Upper lobe of left lung (tissue), 6 donors: Measurements from ENCODE around the gene MC1R. TPM values are rescaled to one million over a fixed set of nuclear protein-coding genes. Genes with fewer than 3 reads are reported as not detected.
"Not testable (repeated sequence)": the region's sequence is repeated elsewhere in the genome, so short reads cannot be mapped to it uniquely, and the experiment has no call there.

Experiments
- ATAC-seq, 2 donors: fragments of 200-7000 bp; cut with Tn5 transposase; one replicate each; pipeline ENCODE4 v1.9.1; 2022; ENCODE audit warnings: mild to moderate bottlenecking in 2 of 2, moderate library complexity in 2 of 2; ENCODE audit not compliant: low FRiP score in 2 of 2
- DNase-seq, 2 donors: peaks; one replicate each; pipeline ENCODE4 v3.0.0-alpha.2; 2019 to 2020
- H3K27ac ChIP-seq, 4 donors: fragments of 200-600 bp; sonication (generic); one replicate each; pipeline ENCODE4 v1.5.1; 2016 to 2019
- H3K27me3 ChIP-seq, 4 donors: fragments of 200-600 bp; sonication (generic); one replicate each; pipeline ENCODE4 v1.5.1; 2017 to 2019
- H3K36me3 ChIP-seq, 4 donors: fragments of 200-600 bp; sonication (generic); one replicate each; pipeline ENCODE4 v1.5.1; 2016 to 2019
- H3K4me1 ChIP-seq, 4 donors: fragments of 200-600 bp; sonication (generic); one replicate each; pipeline ENCODE4 v1.5.1; 2018 to 2019
- H3K4me3 ChIP-seq, 4 donors: fragments of 200-600 bp; sonication (generic); one replicate each; pipeline ENCODE4 v1.5.1; 2017 to 2019; ENCODE audit warnings: mild to moderate bottlenecking in 2 of 4, moderate library complexity in 1 of 4
- H3K9me3 ChIP-seq, 4 donors: fragments of 200-600 bp; sonication (generic); one replicate each; pipeline ENCODE4 v1.5.1; 2018 to 2019
- EP300 ChIP-seq, 4 donors: sonication (generic); formaldehyde crosslinking; IDR thresholded peaks; one replicate each; pipeline ENCODE4 v1.5.1; 2017; ENCODE audit warnings: antibody characterized with exemption in 4 of 4, control low read depth in 2 of 4
- POLR2A ChIP-seq, 4 donors: fragments of 450-650 bp; IDR thresholded peaks; one replicate each; pipeline ENCODE4 v1.5.1; 2016 to 2017; ENCODE audit warnings: antibody characterized with exemption in 4 of 4, mild to moderate bottlenecking in 2 of 4
- POLR2AphosphoS5 ChIP-seq, 2 donors: sonication (generic); formaldehyde crosslinking; IDR thresholded peaks; one replicate each; pipeline ENCODE4 v1.5.1; 2017; ENCODE audit warnings: antibody characterized with exemption in 2 of 2
- WGBS, 2 donors: methylation state at CpG; one replicate each; pipeline ENCODE4 v1.1.5; 2017 to 2018; 5-methylcytosine and 5-hydroxymethylcytosine counted together
- total RNA-seq, 6 donors: library from RNA; depleted of rRNA in 4 of 6; stranded (reverse); fragments of >200 nt in 4 of 6; gene quantifications; one replicate each; pipeline versions ENCODE4 v1.1.0 to v1.2.1, GENCODE V29; 2016 to 2021
- TF ChIP-seq, protein P1 (sequence below), 6 experiments: fragments of 450-650 bp in 4 of 6; fragments of 200-600 bp in 2 of 6; sonication (generic) in 2 of 6; IDR thresholded peaks; one replicate each; pipeline ENCODE4 v1.5.1; 2016 to 2019; ENCODE audit warnings: antibody characterized with exemption in 6 of 6
- donor health status: DM: no; HTN: no; CAD: no; lungs with moderate emphysema.
- donor health status: DM: no; HTN: yes; CAD: no; lungs with severe emphysema.

Gene MC1R
- total RNA-seq, 6 donors from 2014 or later, result 4.9 to 44.0 (median 7.0) TPM

DNA sequence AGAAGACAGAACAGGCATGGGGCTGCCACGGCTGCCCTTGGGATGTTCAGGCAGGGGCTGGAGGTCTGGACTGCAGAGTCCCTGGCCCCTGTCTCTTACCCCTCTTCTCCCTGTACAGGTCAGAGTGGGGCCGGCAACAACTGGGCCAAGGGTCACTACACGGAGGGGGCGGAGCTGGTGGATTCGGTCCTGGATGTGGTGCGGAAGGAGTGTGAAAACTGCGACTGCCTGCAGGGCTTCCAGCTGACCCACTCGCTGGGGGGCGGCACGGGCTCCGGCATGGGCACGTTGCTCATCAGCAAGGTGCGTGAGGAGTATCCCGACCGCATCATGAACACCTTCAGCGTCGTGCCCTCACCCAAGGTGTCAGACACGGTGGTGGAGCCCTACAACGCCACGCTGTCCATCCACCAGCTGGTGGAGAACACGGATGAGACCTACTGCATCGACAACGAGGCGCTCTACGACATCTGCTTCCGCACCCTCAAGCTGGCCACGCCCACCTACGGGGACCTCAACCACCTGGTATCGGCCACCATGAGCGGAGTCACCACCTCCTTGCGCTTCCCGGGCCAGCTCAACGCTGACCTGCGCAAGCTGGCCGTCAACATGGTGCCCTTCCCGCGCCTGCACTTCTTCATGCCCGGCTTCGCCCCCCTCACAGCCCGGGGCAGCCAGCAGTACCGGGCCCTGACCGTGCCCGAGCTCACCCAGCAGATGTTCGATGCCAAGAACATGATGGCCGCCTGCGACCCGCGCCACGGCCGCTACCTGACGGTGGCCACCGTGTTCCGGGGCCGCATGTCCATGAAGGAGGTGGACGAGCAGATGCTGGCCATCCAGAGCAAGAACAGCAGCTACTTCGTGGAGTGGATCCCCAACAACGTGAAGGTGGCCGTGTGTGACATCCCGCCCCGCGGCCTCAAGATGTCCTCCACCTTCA lies 16.2 kb downstream of the MC1R start:
- Histone ChIP-seq H3K4me3 (no peak overlapping the region), H3K4me1 (no peaks in the 10 kb centered on the region), H3K27ac (no peak overlapping the region), H3K9me3 (no peaks in the 10 kb centered on the region), H3K36me3 (no peaks in the 10 kb centered on the region), H3K27me3 (no peaks in the 10 kb centered on the region)
- DNase-seq (peak in 1 of 2 donors; percentile 80), ATAC-seq (peak in 1 of 2 donors; percentile 24)
- 93 to 96% methylated on average over 57 to 61 of the region's 61 CpGs for WGBS, 2 donors
- TF ChIP-seq POLR2A (IDR thresholded peaks at IDR 0.05), result no peak

DNA sequence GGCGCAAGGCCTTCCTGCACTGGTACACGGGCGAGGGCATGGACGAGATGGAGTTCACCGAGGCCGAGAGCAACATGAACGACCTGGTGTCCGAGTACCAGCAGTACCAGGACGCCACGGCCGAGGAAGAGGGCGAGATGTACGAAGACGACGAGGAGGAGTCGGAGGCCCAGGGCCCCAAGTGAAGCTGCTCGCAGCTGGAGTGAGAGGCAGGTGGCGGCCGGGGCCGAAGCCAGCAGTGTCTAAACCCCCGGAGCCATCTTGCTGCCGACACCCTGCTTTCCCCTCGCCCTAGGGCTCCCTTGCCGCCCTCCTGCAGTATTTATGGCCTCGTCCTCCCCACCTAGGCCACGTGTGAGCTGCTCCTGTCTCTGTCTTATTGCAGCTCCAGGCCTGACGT lies 17.0 kb downstream of the MC1R start:
- ATAC-seq, result not testable (repeated sequence)

DNA sequence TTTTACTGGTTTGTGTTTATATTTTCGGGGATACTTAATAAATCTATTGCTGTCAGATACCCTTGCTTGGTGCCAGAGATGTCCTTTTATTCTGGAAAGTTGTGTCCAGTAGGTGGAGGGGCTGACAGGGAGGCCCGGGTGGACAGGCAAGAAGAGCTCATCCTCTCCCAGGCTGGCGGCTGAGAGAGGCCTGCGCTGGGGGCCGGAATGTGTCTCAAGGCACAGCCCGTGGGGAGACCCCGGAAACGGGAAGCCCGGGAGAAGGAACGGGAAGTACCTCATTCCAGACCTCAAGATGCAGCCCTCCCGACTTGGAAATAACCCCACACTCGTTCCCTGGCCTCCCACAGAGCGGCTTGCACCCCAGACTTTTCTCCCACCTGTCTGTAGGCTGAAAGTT lies 17.4 kb downstream of the MC1R start:
- no peak for ATAC-seq

More for the DNA sequence above, 17.0 kb downstream of the MC1R start:
- H3K9me3 ChIP-seq, H3K27ac ChIP-seq, H3K4me3 ChIP-seq, H3K4me1 ChIP-seq, H3K36me3 ChIP-seq, H3K27me3 ChIP-seq: not testable (repeated sequence)
- peak in 1 of 2 donors; percentile 69 for DNase-seq
- WGBS, 2 donors, result 88 to 95% methylated on average over 21 to 27 of the region's 27 CpGs

DNA sequence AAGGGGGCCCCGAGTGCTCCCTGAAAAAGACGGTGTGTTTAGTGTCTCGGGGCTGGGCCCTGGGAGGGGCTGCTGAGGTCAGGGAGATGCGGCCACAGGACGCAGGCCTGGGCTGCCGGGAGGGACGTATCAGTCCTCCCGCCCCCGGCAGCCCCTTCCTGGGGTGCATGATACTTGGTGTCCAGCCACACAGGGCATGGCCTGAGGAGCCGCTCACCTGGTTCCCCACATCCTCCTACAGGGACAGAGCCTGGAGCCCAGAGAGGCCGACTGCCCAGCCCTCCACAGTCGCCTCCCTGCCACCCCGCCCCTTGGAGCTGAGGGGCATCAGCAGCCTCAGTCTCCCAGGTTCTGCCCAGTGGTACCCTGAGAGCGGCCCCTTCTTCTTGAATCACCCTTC lies 17.8 kb downstream of the MC1R start:
- no peak for TF ChIP-seq POLR2AphosphoS5 (IDR thresholded peaks at IDR 0.05)
- TF ChIP-seq POLR2A (IDR thresholded peaks at IDR 0.05), result no peak
- TF ChIP-seq, protein P1, sequence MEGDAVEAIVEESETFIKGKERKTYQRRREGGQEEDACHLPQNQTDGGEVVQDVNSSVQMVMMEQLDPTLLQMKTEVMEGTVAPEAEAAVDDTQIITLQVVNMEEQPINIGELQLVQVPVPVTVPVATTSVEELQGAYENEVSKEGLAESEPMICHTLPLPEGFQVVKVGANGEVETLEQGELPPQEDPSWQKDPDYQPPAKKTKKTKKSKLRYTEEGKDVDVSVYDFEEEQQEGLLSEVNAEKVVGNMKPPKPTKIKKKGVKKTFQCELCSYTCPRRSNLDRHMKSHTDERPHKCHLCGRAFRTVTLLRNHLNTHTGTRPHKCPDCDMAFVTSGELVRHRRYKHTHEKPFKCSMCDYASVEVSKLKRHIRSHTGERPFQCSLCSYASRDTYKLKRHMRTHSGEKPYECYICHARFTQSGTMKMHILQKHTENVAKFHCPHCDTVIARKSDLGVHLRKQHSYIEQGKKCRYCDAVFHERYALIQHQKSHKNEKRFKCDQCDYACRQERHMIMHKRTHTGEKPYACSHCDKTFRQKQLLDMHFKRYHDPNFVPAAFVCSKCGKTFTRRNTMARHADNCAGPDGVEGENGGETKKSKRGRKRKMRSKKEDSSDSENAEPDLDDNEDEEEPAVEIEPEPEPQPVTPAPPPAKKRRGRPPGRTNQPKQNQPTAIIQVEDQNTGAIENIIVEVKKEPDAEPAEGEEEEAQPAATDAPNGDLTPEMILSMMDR (IDR thresholded peaks at IDR 0.05), result no peak
- no peak for TF ChIP-seq EP300 (IDR thresholded peaks at IDR 0.05)
- Histone ChIP-seq H3K4me3 (no peak overlapping the region), H3K36me3 (no peaks in the 10 kb centered on the region), H3K9me3 (no peaks in the 10 kb centered on the region), H3K27ac (no peak overlapping the region), H3K27me3 (no peaks in the 10 kb centered on the region), H3K4me1 (no peaks in the 10 kb centered on the region)
- peak in 1 of 2 donors; percentile 45 for DNase-seq
- ATAC-seq, result peak in 1 of 2 donors; percentile 16
- WGBS, 2 donors, result 92% methylated on average over 14 of the region's 14 CpGs; no CpG with 5 or more reads in 1 of the 2 donors

More for the DNA sequence above, 17.4 kb downstream of the MC1R start:
- H3K27ac ChIP-seq, result no peak overlapping the region
- TF ChIP-seq POLR2A (IDR thresholded peaks at IDR 0.05), result no peak
- TF ChIP-seq, protein P1 (IDR thresholded peaks at IDR 0.05), result no peak
- no peak for TF ChIP-seq POLR2AphosphoS5 (IDR thresholded peaks at IDR 0.05)
- no peak for TF ChIP-seq EP300 (IDR thresholded peaks at IDR 0.05)
- H3K36me3 ChIP-seq, result no peaks in the 10 kb centered on the region
- DNase-seq, result peak in 1 of 2 donors; percentile 67
- H3K9me3 ChIP-seq, result no peaks in the 10 kb centered on the region
- H3K4me3 ChIP-seq, result no peak overlapping the region
- H3K4me1 ChIP-seq, result no peaks in the 10 kb centered on the region
- H3K27me3 ChIP-seq, result no peaks in the 10 kb centered on the region
- WGBS, 2 donors, result 72 to 78% methylated on average over 10 to 13 of the region's 13 CpGs

DNA sequence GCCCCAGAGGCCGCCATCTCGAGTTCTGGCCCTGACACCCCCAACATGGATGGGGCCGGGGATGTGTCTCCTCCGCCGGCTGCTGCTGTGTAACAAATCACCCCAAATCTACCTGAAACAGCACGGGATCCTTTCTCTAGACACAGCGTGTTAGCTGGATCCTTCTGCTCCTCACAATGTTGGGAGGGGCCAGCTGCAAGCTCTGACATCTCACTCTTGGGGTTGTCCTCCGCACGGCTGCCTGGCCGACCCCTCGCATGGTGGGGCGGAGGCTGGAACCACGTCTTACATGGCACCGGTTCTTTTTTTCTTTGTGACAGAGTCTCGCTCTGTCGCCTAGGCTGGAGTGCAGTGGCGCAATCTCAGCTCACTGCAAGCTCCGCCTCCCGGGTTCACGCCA lies 18.3 kb downstream of the MC1R start:
- TF ChIP-seq POLR2A (IDR thresholded peaks at IDR 0.05), result no peak
- TF ChIP-seq, protein P1 (IDR thresholded peaks at IDR 0.05), result no peak
- TF ChIP-seq EP300 (IDR thresholded peaks at IDR 0.05), result no peak
- no peak for TF ChIP-seq POLR2AphosphoS5 (IDR thresholded peaks at IDR 0.05)
- H3K9me3 ChIP-seq, result no peaks in the 10 kb centered on the region
- H3K4me1 ChIP-seq, result no peaks in the 10 kb centered on the region
- ATAC-seq, result no peak
- H3K27ac ChIP-seq, result no peak overlapping the region
- H3K36me3 ChIP-seq, result no peaks in the 10 kb centered on the region
- no peaks in the 10 kb centered on the region for H3K27me3 ChIP-seq
- 91 to 94% methylated on average over 14 to 20 of the region's 20 CpGs for WGBS, 2 donors
- peak in 1 of 2 donors; percentile 60 for DNase-seq
- no peak overlapping the region for H3K4me3 ChIP-seq
